Measurements from ENCODE around the gene KANK3.

GRCh38 chr19:8322638-8322997 lies 20.4 kb downstream of the KANK3 start:
- TF ChIP-seq CTCF (IDR thresholded peaks at IDR 0.05 in 2 of 3, conservative IDR thresholded peaks at IDR 0.05 in 1 of 3; ENCODE audit: insufficient read depth in 2 of 3, low read depth in 1 of 3, low read length in 3 of 3): no peak
- TF ChIP-seq BHLHE40 (IDR thresholded peaks at IDR 0.05; ENCODE audit: low read length): no peak
- no peak for TF ChIP-seq ARID2 (IDR thresholded peaks at IDR 0.05)

Data from K562 (cell line).